Kidney glomerular epithelial cell (primary cell): ENCODE results near the gene DNAJC16.
A peak's percentile ranks its signal among the peaks of the same experiment; 100 is the strongest.
"Not testable (repeated sequence)": the region's sequence is repeated elsewhere in the genome, so short reads cannot be mapped to it uniquely, and the experiment has no call there.

Experiments used
- DNase-seq: peaks from one replicate; lab custom pipeline; 2025; lab: John Stamatoyannopoulos, UW

DNAJC16 gene

DNA sequence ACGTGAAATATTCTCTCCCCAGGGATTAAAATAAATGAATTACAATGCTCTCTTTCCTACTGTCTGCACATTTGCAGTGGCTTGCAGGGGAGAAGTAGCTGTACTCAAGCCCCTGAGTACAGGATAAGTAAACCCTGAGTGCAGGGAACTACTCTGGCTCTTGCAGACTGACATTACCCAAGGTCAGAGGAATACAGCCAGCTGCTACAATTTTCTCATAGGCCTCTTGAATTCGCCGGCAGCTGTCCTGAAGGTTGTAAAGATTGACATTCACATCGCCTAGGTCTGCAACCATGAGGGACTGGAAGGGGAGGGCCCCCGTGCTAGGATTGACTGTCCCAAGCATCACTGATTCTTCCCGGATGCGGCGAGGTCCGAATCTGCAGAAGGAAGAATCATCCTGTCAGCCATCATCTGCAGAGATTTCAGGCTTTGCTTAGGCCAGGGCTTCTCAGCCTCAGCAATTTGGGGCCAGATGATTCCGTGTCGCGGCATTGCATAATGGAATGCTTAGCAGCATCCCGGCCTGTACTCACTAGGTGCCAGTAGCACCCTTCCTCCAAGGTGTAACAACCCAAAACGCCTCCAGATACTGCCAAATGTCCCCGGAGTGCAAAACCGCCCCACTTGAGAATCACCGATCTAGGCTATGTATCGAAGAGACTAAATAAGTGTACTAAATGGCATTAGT, 56.5 kb downstream of the DNAJC16 start:
- no peak for DNase-seq

DNA sequence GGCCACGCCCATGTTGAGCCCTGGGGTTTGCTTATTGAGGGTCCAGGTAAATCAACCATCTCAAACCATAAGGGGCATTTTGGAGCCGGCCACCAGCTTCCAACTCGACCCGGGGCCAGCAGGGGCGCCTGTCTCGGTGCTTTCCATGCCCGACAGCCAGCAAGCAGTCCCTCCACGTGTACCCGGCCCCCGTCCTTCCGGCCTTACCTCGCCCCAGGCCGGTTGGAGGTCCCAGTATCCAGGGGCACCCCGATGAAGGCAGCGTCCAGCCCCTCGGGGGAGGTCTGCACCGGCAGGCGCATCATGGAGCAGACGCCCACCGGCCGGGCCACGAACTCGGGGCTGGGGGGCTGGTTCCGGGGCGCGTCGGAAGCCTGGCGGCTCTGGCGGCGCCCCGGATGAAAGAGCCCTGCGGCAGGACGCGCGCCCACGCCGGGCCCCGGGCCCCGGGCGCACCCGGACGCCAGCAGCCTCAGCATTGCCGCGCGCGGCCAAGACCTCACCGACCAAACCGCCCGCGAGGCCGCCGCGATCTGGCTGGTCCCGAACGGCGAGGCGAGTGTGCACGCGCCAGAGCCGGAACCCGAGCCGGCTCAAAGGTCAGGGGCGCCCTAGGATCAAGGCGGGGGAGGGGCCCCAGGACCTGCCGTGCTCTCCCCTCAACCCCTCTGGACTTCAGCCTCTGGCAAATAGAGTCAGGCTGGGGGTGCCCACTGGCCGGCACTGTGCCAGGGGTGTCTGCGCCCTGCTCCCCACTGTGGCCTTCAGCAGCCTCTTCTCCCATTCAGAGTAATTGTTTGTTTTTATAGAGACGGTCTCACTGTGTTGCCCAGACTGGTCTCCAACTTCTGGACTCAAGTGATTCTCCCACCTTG, 58.1 kb downstream of the DNAJC16 start, which contains the start of gene AGMAT:
TSS of gene AGMAT (minus strand) at position 563 of the 875 bp plus-strand sequence. CDS start at position 479, 84 bp downstream.
- DNase-seq = no peak

DNA sequence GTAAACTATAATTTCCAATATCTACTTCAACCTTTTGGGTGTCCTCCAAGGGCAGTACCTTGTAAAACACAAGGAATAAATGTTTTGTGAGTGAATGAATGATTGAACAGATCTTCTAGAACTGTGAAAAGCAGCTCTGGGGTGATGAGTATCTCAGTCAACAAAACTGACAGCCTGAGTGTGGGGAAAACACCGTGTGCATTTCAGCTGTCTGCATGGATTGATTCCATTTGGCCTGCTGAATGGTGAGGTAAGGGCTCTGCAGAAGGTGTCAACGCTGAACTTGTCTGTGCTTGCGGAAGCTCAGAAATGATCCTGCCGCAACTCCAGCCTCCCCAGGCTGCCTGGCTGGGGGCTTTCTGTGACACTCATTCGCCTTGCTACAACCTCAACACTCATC, 65.6 kb downstream of the DNAJC16 start:
- DNase-seq = no peak

GRCh38 chr1:15595809-15596617, 69.4 kb downstream of the DNAJC16 start:
- no peak for DNase-seq

GRCh38 chr1:15598436-15598835, 71.8 kb downstream of the DNAJC16 start:
- no peak for DNase-seq

DNA sequence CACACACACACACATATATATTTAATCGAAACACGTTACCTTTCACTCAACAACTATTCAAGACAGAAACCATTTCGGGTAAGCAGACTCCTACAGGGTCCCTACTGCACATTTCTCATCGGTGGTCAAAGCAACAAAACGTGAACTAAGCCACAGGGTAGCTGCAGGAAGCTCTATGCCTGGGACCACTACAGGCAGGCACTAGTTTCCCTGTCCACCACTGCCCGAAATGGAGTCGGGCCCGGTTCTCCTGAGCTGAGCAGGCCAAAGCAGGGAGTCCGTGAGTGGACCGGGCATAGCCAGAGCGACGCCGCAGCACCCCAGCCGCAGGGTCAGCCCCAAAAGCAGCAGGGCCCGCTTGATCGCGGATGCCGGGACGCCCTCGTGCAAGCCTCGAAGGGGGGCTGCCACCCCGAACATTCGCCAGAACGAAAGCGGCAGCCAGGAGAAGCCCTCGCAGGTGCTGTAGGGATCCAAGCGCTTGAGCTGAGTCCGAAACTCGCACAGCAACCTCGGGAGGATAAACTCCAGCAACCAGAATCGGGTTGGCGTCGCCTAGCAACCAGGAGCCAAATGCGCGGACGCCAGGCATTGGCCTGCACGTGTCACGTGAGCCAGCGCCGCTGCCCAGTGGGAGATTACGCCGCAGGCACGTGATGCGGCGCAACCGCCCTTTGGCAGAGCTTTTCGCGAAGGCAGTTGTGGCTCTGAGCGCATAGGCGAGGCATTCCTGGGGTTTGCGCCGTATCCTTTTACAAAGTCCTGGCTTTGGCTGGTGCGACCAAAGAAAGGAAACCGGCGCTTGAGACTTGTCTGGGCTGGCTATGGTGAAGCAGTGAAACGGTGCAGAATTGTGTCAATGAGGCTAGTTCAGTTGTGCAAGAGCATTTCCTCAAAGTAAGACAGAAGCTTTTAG, 76.7 kb downstream of the DNAJC16 start:
- peak; percentile 90 for DNase-seq

GRCh38 chr1:15603966-15604282, 77.3 kb downstream of the DNAJC16 start:
- DNase-seq = not testable (repeated sequence)

- DNase-seq = not testable (repeated sequence)
Measured at GRCh38 chr1:15604400-15604799, 77.8 kb downstream of the DNAJC16 start.

GRCh38 chr1:15605398-15606383, 79.0 kb downstream of the DNAJC16 start:
- no peak for DNase-seq

DNA sequence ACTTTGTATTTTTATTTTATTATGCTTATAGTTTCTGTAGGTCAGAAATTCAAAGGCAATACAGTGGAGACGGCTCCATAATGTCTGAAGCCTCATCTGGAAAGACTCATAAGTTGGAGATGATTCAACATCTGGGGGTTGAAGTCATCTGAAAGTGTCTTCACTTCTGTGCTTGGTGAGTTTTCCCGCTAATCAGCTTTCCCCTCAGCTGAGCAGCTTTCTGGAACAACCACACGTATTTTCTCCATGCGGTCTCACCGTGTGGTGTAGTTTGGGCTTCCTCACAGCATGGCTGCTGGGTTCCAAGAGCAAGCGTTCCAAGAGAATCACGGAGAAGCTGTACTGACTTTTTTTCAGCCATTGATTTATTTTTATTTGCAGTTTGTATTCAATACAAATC, 83.0 kb downstream of the DNAJC16 start:
- DNase-seq = no peak

DNA sequence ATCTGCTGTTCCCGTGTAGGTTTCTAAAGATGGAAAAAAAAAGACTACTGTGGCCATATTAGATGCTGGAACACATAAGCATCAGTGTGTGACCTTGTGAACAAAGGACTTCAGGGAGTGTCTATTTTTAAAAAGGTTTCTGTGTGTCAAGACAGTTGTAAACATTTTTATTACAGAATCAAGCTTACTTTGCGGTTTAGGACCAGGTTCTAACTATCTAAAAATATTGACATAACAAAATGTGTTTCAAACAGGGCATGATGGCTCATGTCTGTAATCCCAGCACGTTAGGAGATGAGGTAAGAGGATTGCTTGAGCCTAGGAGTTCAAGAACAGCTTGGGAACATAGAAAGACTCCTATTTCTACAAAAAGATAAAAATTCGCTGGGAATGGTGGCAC, 83.5 kb downstream of the DNAJC16 start:
- no peak for DNase-seq

DNA sequence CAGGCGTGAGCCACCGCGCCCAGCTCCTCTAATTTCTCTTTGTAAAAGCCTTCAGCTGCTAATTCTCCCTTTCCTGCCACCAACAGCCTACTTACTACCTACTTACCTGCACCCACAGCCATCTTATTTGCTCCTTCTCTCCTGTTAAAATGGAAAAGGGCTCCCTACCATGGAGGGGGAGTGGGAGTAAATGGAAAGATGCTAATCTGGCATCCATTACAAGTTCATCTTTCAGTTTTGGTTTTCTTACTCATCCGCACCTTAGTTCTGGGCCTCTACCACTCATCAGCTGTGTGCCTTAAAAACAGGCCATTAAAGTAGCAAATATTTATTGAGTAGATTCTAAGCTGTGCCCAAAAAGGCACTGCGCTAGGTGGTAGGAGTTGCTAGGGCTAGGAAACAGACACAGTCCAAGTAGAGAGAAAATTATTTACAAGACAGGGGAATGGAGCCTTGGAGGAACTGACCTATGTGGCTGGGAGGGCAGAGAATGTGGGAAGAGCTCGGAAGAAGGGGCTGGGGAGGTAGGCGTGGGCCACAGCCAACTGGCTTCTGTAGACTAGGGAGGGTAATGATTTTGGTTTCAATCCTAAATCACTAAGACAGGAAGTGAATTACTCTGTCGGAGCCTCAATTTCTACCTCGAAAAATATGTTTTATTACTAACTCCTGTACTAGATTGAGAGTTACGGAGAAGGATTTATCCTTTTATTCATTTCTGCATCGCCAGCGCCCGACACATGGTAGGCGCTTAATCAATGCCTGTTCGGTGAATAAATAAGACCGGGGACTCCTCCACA, 89.9 kb downstream of the DNAJC16 start:
- DNase-seq = no peak

DNA sequence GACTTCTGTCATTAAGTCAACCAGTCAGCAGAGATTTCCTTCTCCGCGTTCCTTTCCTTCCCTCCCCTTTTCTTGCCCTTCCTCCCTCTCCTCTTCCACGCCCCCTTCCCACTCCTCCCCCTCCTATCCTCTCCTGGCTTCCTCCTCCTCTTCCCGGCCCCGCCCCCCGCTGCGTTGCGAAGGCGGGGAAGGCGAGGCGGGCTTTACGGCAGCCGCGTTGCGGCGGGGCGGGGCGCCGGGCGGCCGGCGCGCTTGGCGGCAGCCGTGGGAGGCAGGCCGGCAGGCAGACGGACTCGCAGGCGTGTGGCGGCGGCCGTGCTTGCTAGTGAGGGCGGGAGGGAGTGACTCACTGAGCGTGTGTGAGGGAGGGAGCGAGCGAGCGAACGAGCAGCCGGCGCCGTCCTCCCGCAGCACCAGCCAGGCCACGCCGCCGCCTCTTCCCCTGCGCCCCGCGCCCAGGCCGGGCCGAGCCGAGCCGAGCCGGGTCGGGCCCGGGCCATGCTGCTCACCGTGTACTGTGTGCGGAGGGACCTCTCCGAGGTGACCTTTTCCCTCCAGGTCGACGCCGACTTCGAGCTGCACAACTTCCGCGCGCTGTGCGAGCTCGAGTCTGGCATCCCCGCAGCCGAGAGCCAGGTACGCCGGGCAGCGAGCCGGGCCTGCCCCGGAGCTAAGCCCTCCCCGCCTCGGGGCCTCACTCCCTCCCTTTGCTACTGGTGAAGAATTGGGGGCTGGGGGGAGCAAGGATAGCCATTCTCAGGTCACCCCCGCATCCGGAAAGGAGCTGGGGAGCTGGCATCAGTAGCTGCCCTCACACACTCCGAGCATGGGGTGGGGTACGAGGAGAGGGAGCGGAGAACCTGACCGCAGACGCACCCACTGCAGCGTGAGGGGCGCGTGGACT, 90.8 kb downstream of the DNAJC16 start, which contains the start of gene DDI2:
TSS of gene DDI2 (plus strand) at position 286 of the 904 bp plus-strand sequence. CDS start at position 499, 213 bp downstream.
- peak; percentile 97 for DNase-seq

DNA sequence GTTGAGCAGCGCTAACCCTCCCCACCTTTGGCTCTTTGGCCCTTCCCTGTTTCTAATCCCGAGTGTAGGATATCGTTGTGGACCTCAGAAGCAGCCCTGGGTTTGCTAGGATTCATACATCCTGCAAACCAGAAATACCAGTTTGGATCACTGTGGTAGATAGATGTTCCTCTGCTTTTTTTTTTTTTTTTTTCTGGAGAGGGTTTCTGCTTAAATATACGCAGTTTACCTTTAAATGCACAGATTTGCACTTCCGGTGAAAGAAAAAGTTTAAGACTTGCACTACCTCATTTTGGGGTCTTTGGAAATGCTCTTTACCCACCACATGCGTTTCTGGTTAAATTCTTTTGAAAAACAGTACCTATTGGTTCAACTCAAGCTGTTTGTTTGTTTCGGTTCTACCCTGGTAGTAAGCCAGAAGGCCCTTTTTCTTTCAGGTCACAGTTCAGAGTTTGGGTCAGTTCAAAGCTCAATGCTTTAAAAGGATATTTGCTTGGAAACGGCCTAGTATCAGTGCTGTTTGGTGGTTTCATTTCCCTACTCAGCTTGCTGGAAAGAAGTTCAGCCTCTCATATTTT, 91.5 kb downstream of the DNAJC16 start:
- peak; percentile 18 for DNase-seq

DNA sequence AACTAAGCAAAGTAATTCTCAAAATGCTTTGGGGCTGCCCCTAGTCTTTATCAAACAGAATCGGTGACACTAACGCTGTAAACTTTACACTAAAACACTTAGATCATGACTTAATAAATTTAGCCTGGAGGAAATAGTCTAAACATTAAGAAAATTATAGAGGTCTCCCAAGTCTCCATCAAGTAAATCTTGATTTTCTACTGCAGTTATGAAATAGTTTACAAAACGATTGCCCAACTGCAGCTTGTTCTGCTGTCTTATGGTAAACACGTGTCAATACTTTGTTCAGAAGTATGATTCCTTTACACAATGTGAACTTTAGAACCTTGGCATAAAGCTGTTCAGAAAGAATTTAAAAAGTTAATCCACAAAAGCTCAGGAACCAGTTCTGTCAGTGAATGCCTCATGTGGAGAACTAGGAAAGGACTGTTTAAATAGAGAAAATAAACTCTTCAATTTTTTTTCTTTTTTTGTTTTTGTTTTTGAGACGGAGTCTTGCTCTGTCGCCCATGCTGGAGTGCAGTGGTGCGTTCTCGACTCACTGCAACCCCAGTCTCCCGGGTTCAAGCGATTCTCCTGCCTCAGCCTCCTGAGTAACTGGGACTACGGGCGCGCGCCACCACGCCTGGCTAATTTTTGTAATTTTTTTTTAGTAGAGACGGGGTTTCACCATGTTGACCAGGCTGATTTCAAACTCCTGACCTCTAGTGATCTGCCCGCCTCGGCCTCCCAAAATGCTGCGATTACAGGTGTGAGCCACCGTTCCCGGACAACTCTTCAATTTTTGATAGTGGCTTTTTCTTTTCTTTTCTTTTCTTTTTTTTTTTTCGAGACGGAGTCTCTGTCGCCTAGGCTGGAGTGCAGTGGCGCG, 92.2 kb downstream of the DNAJC16 start:
- peak; percentile 18 for DNase-seq

DNA sequence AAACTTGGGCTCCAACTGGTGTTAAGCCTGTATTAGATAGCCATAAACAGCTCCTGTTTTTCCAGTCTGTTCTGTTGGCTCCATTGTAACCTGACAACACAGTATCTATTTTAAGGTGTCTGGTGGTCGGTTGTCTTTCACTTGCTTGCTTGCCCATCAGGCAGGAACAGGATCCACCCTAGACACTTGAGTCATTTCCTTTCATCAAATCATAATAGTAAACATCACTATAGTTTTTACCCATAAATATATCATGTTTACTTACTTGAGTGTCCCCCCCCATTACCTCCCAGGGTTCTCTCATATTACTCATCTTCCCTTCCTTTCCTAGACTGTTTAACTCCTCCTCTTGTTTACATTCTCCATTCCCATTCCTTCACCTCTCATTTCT, 93.5 kb downstream of the DNAJC16 start:
- DNase-seq = peak; percentile 60
